AML-193 (cell line): ENCODE measurements around the gene LRRFIP2.
"Not testable (repeated sequence)": the region's sequence is repeated elsewhere in the genome, so short reads cannot be mapped to it uniquely, and the experiment has no call there.

Source experiments
- DNase-seq, 2 experiments: peaks; one replicate each; lab custom pipeline; 2025; lab: John Stamatoyannopoulos, UW

LRRFIP2 gene

GRCh38 chr3:37174532-37175126 lies at the start of gene LRRFIP2:
LRRFIP2 (minus strand) TSS chr3:37174582; CDS start chr3:37148983, 25,599 bp downstream.
- peak; percentile 24 to 43 for DNase-seq

- peak; percentile 90 to 93 for DNase-seq
These were observed 49.2 kb upstream of the LRRFIP2 start for GRCh38 chr3:37223576-37223975.

GRCh38 chr3:37223141-37223558 lies 48.8 kb upstream of the LRRFIP2 start:
- peak; percentile 91 to 92 for DNase-seq

GRCh38 chr3:37222542-37222941 lies 48.2 kb upstream of the LRRFIP2 start:
- not testable (repeated sequence) for DNase-seq

- no peak for DNase-seq
These were observed 47.0 kb upstream of the LRRFIP2 start for GRCh38 chr3:37221407-37221806.

GRCh38 chr3:37219266-37219665 lies 44.9 kb upstream of the LRRFIP2 start:
- no peak for DNase-seq

GRCh38 chr3:37218206-37218605 lies 43.8 kb upstream of the LRRFIP2 start:
- no peak for DNase-seq

GRCh38 chr3:37217098-37217849 lies 42.9 kb upstream of the LRRFIP2 start:
- no peak for DNase-seq

- DNase-seq, result no peak
These were observed 42.3 kb upstream of the LRRFIP2 start for GRCh38 chr3:37216597-37217097.

GRCh38 chr3:37214076-37214475 lies 39.7 kb upstream of the LRRFIP2 start:
- DNase-seq, result no peak

- no peak for DNase-seq
These were observed 35.8 kb upstream of the LRRFIP2 start for GRCh38 chr3:37210230-37210629.

- DNase-seq, result not testable (repeated sequence)
These were observed 34.2 kb upstream of the LRRFIP2 start for GRCh38 chr3:37208576-37208975.

GRCh38 chr3:37208008-37208407 lies 33.6 kb upstream of the LRRFIP2 start:
- DNase-seq, result not testable (repeated sequence)

GRCh38 chr3:37206041-37206440 lies 31.7 kb upstream of the LRRFIP2 start:
- not testable (repeated sequence) for DNase-seq

- no peak for DNase-seq
These were observed 29.9 kb upstream of the LRRFIP2 start for GRCh38 chr3:37204314-37204713.

- DNase-seq, result no peak
These were observed 27.7 kb upstream of the LRRFIP2 start for GRCh38 chr3:37202035-37202434.

GRCh38 chr3:37200141-37200540 lies 25.8 kb upstream of the LRRFIP2 start:
- DNase-seq, result no peak

GRCh38 chr3:37198996-37199395 lies 24.6 kb upstream of the LRRFIP2 start:
- no peak for DNase-seq

GRCh38 chr3:37198547-37198946 lies 24.2 kb upstream of the LRRFIP2 start:
- DNase-seq, result no peak

- DNase-seq, result no peak
These were observed 23.5 kb upstream of the LRRFIP2 start for GRCh38 chr3:37197810-37198371.

- DNase-seq, result no peak
These were observed 20.2 kb upstream of the LRRFIP2 start for GRCh38 chr3:37194533-37194932.

GRCh38 chr3:37190667-37191066 lies 16.3 kb upstream of the LRRFIP2 start:
- DNase-seq, result no peak

GRCh38 chr3:37189109-37189508 lies 14.7 kb upstream of the LRRFIP2 start:
- no peak for DNase-seq
